Astrocyte of the cerebellum (primary cell): ENCODE data around the gene ZKSCAN8.

Source experiments
- DNase-seq: peaks from one replicate; pipeline ENCODE4 v3.0.0-alpha.2; 2011; ENCODE audit warnings: low read depth
- H3K4me3 ChIP-seq: 2 replicates; pipeline ENCODE4 v1.5.1; 2011; ENCODE audit warnings: mild to moderate bottlenecking, low read depth, low read length, moderate library complexity
- in situ Hi-C: cut with HindIII; loops from 2 replicates; pipeline ENCODE4 v1.10.0; 2017; ENCODE audit warnings: low sequenced_read_pairs
- TF ChIP-seq, protein P1 (sequence below): IDR thresholded peaks from 2 replicates; pipeline ENCODE4 v1.5.1; 2012; ENCODE audit warnings: low read length, low read depth, moderate library complexity, mild to moderate bottlenecking; ENCODE audit errors: missing control alignments

The ZKSCAN8 gene

DNA sequence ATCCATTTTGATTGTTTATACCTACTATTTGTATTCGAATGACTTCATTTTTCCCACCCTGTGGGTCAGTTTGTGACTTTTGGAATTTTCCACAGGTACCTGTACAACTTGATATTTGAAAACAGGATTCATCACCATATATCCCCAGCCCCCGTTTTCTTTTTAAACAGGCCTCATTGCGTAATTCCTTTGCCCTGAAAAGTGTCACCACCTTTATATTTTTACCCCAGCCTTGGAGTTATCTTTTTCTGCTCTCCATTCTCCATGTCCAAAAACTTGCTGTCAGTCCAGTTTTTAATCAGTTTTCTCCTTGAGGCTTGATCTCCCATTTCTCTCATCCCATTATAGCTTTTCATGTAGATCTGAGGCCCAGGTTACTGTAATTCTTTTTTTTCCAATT is 16.6 kb downstream of the ZKSCAN8 start:
- in situ Hi-C loops, result no loop called here
- no peak overlapping the region for H3K4me3 ChIP-seq
- TF ChIP-seq, protein P1, sequence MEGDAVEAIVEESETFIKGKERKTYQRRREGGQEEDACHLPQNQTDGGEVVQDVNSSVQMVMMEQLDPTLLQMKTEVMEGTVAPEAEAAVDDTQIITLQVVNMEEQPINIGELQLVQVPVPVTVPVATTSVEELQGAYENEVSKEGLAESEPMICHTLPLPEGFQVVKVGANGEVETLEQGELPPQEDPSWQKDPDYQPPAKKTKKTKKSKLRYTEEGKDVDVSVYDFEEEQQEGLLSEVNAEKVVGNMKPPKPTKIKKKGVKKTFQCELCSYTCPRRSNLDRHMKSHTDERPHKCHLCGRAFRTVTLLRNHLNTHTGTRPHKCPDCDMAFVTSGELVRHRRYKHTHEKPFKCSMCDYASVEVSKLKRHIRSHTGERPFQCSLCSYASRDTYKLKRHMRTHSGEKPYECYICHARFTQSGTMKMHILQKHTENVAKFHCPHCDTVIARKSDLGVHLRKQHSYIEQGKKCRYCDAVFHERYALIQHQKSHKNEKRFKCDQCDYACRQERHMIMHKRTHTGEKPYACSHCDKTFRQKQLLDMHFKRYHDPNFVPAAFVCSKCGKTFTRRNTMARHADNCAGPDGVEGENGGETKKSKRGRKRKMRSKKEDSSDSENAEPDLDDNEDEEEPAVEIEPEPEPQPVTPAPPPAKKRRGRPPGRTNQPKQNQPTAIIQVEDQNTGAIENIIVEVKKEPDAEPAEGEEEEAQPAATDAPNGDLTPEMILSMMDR, result no peak

DNA sequence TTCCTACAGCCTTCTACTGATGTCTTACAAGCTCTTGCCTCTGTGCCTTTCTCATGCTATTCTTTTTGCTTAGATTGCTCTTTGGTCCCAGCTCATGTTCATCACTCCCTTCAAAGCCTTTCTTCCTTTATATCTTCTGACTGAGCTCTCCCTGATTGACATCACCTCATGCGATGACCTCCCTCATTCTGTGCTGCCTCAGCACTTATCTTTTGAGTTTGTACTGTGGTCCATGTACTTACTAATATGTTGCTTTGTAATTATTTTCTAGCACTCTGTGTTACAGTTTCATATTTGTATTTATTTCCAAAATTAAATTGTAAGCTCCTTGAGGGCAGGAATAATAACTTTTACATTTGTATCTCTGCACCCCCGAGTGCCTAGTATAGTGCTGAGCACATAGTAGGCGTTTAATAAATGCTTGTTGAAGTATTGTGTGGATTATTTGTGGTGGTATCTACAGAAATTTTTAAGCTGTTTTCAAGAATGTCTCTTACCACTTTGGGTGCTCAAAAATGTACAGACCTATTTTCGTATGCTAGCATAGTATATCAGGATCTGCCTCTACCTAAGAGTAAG is 17.4 kb downstream of the ZKSCAN8 start:
- in situ Hi-C loops, result no loop called here
- TF ChIP-seq, protein P1, result no peak
- DNase-seq, result no peak
- H3K4me3 ChIP-seq, result no peak overlapping the region

More for the DNA sequence above, 16.6 kb downstream of the ZKSCAN8 start:
- DNase-seq, result no peak

DNA sequence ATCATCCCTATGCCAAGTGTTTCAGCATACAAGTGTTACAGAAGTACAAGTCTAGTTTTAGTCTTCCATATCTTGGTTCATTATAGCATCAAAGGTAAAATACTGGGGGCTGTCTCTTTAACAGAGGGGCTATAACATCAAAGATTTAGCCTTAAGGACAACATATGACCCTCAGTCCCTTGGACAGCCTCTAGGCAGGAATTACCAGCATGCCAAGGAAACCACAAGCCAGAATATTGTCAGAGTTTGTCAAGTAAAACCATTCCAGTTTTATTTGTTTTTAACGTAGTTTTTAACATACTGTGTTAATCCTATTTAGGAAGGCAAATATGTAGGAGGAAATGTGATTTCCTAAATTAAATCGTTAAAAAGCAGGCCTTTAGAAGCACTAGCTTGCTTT is 18.6 kb downstream of the ZKSCAN8 start:
- no peak overlapping the region for H3K4me3 ChIP-seq
- DNase-seq, result no peak
- TF ChIP-seq, protein P1, result no peak
- in situ Hi-C loops, result no loop called here

GRCh38 chr6:28161410-28162079 is 19.9 kb downstream of the ZKSCAN8 start:
- DNase-seq, result no peak
- H3K4me3 ChIP-seq, result peak overlapping the region; percentile 42
- TF ChIP-seq, protein P1, result no peak
- in situ Hi-C loops, result no loop called here

- no peak overlapping the region for H3K4me3 ChIP-seq
- DNase-seq, result no peak
- TF ChIP-seq, protein P1, result no peak
- in situ Hi-C loops, result no loop called here
These were observed 23.9 kb downstream of the ZKSCAN8 start for GRCh38 chr6:28165563-28165962.

DNA sequence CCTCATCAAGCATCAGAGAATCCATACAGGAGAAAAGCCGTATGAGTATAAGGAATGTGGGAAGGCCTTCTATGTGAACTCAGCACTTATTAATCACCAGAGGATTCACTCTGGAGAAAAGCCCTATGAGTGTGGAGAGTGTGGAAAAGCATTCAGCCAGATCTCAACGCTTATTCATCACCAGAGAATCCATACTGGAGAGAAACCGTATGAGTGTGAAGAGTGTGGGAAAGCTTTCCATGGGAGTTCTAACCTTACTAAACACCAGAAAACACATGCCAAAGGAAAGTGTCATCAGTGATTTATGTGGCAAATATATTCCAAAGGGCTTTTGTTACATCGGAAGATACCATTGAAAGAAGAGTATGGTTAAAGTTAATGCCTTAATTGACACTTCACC is 25.4 kb downstream of the ZKSCAN8 start:
- TF ChIP-seq, protein P1, result no peak
- DNase-seq, result peak; percentile 44
- in situ Hi-C loops, result no loop called here
- H3K4me3 ChIP-seq, result no peak overlapping the region
